Neutrophil (primary cell): ENCODE measurements around the gene MGARP.

Source experiments
- H3K27ac ChIP-seq: fragments of 200-600 bp; sonication (generic); 2 replicates; pipeline ENCODE4 v1.5.1; 2016; ENCODE audit warnings: mild to moderate bottlenecking, moderate library complexity
- H3K27me3 ChIP-seq: fragments of 200-600 bp; sonication (generic); 2 replicates; pipeline ENCODE4 v1.6.0; 2016; ENCODE audit warnings: mild to moderate bottlenecking
- H3K36me3 ChIP-seq: fragments of 200-600 bp; sonication (generic); 2 replicates; pipeline ENCODE4 v1.5.1; 2017
- H3K4me1 ChIP-seq, 2 experiments: fragments of 200-600 bp in 1 of 2; sonication (generic) in 1 of 2; 1 replicate in 1 of 2; 2 replicates in 1 of 2; pipeline versions ENCODE4 v1.5.1 to v1.6.1; 2013 to 2016; ENCODE audit warnings: low read depth in 1 of 2, low read length in 1 of 2, mild to moderate bottlenecking in 1 of 2, moderate library complexity in 1 of 2; ENCODE audit not compliant: control insufficient read depth in 1 of 2, insufficient read depth in 1 of 2
- H3K4me3 ChIP-seq, 2 experiments: fragments of 200-600 bp in 1 of 2; sonication (generic) in 1 of 2; 1 replicate in 1 of 2; 2 replicates in 1 of 2; pipeline ENCODE4 v1.5.1; 2013 to 2016; ENCODE audit warnings: low read depth in 1 of 2, low read length in 1 of 2, mild to moderate bottlenecking in 1 of 2, moderate library complexity in 1 of 2
- H3K9me3 ChIP-seq: fragments of 200-600 bp; sonication (generic); 2 replicates; pipeline ENCODE4 v1.5.1; 2016
- TF ChIP-seq, protein P1 (sequence below): fragments of 200-600 bp; sonication (generic); IDR thresholded peaks from 2 replicates; pipeline ENCODE4 v1.5.1; 2016; ENCODE audit warnings: antibody characterized with exemption

Gene MGARP

DNA sequence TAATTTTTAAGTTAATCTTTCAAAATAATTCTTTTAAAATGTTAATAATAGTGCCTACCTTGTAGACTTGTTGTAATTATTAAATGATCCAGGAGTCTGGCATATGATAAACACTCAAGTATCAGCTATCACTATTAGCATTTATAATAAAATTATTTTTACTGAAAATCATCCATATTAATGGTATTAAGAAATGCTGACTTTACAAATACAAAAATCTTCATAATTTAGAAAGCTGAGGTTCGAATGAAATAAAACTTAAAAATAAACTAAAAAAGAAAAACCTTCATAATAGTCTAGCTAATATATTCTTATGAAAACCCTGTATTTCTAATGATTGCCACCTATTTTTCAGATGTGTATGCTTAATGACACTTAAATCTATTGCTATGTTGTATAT is 5.2 kb downstream of the MGARP start:
- no peaks in the 10 kb centered on the region for H3K9me3 ChIP-seq

DNA sequence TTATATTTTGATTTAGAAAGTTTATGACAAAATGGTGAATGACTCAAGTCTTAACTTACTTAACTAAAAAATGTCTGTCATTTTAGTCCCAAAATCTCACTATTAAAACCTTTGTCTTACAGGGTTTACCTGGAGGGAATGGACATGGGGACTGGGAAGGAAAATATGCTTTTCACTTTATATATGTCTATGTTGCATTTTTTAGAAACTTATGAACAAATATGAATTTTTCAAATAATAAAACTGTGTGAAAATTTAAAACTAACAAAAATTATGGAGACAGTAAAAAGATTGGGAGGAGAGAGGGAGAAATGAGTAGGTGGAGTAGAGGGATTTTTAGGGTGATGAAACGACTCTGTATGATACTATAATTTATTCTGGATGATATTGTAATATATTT is 6.2 kb downstream of the MGARP start:
- H3K9me3 ChIP-seq, result no peaks in the 10 kb centered on the region
- no peak overlapping the region for H3K4me3 ChIP-seq
- peaks cover 0 to 6% of the 10 kb centered on the region in 2 experiments for H3K4me1 ChIP-seq
- TF ChIP-seq, protein P1, sequence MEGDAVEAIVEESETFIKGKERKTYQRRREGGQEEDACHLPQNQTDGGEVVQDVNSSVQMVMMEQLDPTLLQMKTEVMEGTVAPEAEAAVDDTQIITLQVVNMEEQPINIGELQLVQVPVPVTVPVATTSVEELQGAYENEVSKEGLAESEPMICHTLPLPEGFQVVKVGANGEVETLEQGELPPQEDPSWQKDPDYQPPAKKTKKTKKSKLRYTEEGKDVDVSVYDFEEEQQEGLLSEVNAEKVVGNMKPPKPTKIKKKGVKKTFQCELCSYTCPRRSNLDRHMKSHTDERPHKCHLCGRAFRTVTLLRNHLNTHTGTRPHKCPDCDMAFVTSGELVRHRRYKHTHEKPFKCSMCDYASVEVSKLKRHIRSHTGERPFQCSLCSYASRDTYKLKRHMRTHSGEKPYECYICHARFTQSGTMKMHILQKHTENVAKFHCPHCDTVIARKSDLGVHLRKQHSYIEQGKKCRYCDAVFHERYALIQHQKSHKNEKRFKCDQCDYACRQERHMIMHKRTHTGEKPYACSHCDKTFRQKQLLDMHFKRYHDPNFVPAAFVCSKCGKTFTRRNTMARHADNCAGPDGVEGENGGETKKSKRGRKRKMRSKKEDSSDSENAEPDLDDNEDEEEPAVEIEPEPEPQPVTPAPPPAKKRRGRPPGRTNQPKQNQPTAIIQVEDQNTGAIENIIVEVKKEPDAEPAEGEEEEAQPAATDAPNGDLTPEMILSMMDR, result no peak
- H3K27ac ChIP-seq, result no peak overlapping the region
- peaks cover 40% of the 10 kb centered on the region for H3K27me3 ChIP-seq
- no peaks in the 10 kb centered on the region for H3K36me3 ChIP-seq

More for the DNA sequence above, 5.2 kb downstream of the MGARP start:
- Histone ChIP-seq H3K27me3 (peaks cover 49% of the 10 kb centered on the region), H3K4me1 (peaks cover 8 to 15% of the 10 kb centered on the region in 2 experiments), H3K36me3 (no peaks in the 10 kb centered on the region), H3K27ac (no peak overlapping the region), H3K4me3 (no peak overlapping the region)
- TF ChIP-seq, protein P1, result no peak

DNA sequence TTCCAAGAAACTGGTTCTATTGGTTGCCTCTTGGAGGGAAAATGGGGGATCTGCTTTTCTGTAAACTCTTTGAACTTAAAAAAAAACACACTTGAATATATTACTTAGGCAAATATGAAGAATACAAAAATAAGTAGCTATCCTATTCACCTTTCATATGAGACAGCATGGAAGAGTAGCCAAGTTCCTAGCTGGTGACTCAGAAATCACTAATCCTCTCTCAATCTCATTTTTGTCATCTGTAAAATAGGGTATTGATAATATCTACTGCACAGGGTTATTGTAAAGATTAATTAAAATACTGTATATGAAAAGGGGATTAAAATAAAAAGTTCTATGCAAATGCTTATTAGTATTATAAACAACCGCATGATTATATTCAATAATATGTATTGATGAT is 12.7 kb downstream of the MGARP start:
- TF ChIP-seq, protein P1, result no peak
- H3K27ac ChIP-seq, result no peak overlapping the region
- peaks cover 7 to 8% of the 10 kb centered on the region in 2 experiments for H3K4me1 ChIP-seq
- H3K27me3 ChIP-seq, result no peaks in the 10 kb centered on the region
- H3K36me3 ChIP-seq, result no peaks in the 10 kb centered on the region
- no peaks in the 10 kb centered on the region for H3K9me3 ChIP-seq
- H3K4me3 ChIP-seq, result no peak overlapping the region

GRCh38 chr4:139266583-139267257 is 13.3 kb downstream of the MGARP start:
- Histone ChIP-seq H3K27me3 (no peaks in the 10 kb centered on the region), H3K9me3 (no peaks in the 10 kb centered on the region), H3K36me3 (no peaks in the 10 kb centered on the region), H3K4me3 (no peak overlapping the region), H3K27ac (no peak overlapping the region), H3K4me1 (peaks cover 7 to 8% of the 10 kb centered on the region in 2 experiments)
- TF ChIP-seq, protein P1, result no peak

GRCh38 chr4:139266208-139266582 is 13.8 kb downstream of the MGARP start:
- Histone ChIP-seq H3K27me3 (no peaks in the 10 kb centered on the region), H3K4me1 (peaks cover 7 to 8% of the 10 kb centered on the region in 2 experiments), H3K4me3 (no peak overlapping the region), H3K9me3 (no peaks in the 10 kb centered on the region), H3K27ac (no peak overlapping the region), H3K36me3 (no peaks in the 10 kb centered on the region)
- TF ChIP-seq, protein P1, result no peak
